SU-DHL-6 (cell line): ENCODE measurements around the gene GRID2.

Source experiments
- CTCF ChIP-seq: fragments of 200-600 bp; sonication (generic); IDR thresholded peaks from one replicate; pipeline ENCODE4 v1.5.1; 2017; ENCODE audit warnings: antibody characterized with exemption, mild to moderate bottlenecking, low read length, moderate library complexity; ENCODE audit not compliant: insufficient read depth, poor library complexity, severe bottlenecking
- EZH2phosphoT487 ChIP-seq: fragments of 200-600 bp; sonication (generic), shearing (Covaris generic); conservative IDR thresholded peaks from 2 replicates; pipeline ENCODE4 v1.6.1; 2018; ENCODE audit warnings: mild to moderate bottlenecking, antibody characterized with exemption, low read length, moderate library complexity, mixed read lengths

DNA sequence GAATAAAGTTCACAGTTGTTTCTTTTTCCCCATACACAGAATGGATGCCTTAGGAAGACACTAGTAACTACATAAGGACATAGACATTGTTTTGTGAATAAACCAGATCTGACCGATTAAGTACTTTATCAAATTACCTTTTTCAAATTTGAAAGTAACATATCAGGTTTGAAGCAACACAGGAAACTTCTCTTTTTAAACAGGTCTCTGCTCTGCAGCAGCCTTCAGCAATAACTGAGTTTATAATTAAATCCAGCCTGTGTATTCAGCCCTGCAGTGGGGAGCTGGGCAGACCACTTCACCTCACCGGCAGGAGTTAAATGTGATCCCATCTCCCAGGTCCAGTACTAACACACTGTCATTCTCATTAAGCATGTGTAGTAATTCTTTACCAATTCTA, 1456.5 kb downstream of the GRID2 start:
- TF ChIP-seq CTCF = no peak
- TF ChIP-seq EZH2phosphoT487 = no peak
